HepG2 (cell line): ENCODE results near the gene SRSF3. TPM values are rescaled to one million over a fixed set of nuclear protein-coding genes. Genes with fewer than 3 reads are reported as not detected.

ENCODE experiments used
- ATAC-seq: fragments of 200-7000 bp; cut with Tn5 transposase; 3 replicates; pipeline ENCODE4 v1.9.1; 2020; ENCODE audit warnings: mild to moderate bottlenecking, moderate library complexity
- BruUV-seq: library from RNA; stranded (reverse); fragments of 400-500 nt; replicated peaks from 2 replicates; lab custom pipeline; 2021; lab: Mats Ljungman, UMichigan
- CTCF ChIA-PET: fragments of 300-600 bp; formaldehyde crosslinking; extraction: SDS; loops from one replicate; lab custom pipeline; 2021; ENCODE audit warnings: low total read pairs, inconsistent platforms, low intra/inter-chr PET ratio; lab: Yijun Ruan, JAX
- POLR2A ChIA-PET: fragments of 350-600 bp; sonication (Branson Sonifier 250); formaldehyde crosslinking; loops from one replicate; lab custom pipeline; 2020; ENCODE audit warnings: antibody characterized with exemption, inconsistent platforms; lab: Yijun Ruan, JAX
- DNase-seq: peaks from one replicate; pipeline ENCODE4 v3.0.0-alpha.2; 2015; ENCODE audit warnings: low spot score
- FAIRE-seq: peaks from 3 replicates; lab custom pipeline; 2011; peaks lifted over from hg19 to GRCh38; lab: Jason Lieb, UNC
- H2AFZ ChIP-seq: one replicate; pipeline ENCODE4 v1.6.1; 2011; ENCODE audit warnings: low read length, inconsistent platforms
- H3K27ac ChIP-seq: fragments of 300-600 bp; 3 replicates; pipeline ENCODE4 v1.8.0; 2011; ENCODE audit warnings: mixed run types, mild to moderate bottlenecking, mixed read lengths, low read length, inconsistent platforms; ENCODE audit not compliant: insufficient read depth; ENCODE audit errors: extremely low read length
- H3K27me3 ChIP-seq, 2 experiments: fragments of 200-600 bp in 1 of 2; 2 replicates in 1 of 2; 3 replicates in 1 of 2; pipeline versions ENCODE4 v1.6.0 to v1.8.0; 2011; ENCODE audit warnings: low read length in 2 of 2, mild to moderate bottlenecking in 2 of 2, moderate library complexity in 2 of 2, inconsistent platforms in 1 of 2; ENCODE audit not compliant: insufficient read depth in 2 of 2, control insufficient read depth in 1 of 2
- H3K36me3 ChIP-seq, 2 experiments: fragments of 200-600 bp in 1 of 2; replicated peaks in 1 of 2; 2 replicates in 1 of 2; 3 replicates in 1 of 2; pipeline versions ENCODE4 v1.5.1 to v1.8.0; 2011; ENCODE audit warnings: low read length in 2 of 2, inconsistent platforms in 1 of 2; ENCODE audit not compliant: insufficient read depth in 2 of 2, control insufficient read depth in 1 of 2
- H3K4me1 ChIP-seq: 2 replicates; pipeline ENCODE4 v1.5.1; 2012; ENCODE audit warnings: low read length, inconsistent platforms; ENCODE audit not compliant: insufficient read depth
- H3K4me2 ChIP-seq: 2 replicates; pipeline ENCODE4 v1.6.0; 2011; ENCODE audit warnings: low read depth, low read length, inconsistent platforms
- H3K4me3 ChIP-seq, 3 experiments: fragments of 200-600 bp in 1 of 3; sonication (generic), shearing (Covaris generic) in 1 of 3; replicated peaks in 1 of 3; 2 replicates each; pipeline ENCODE4 v1.5.1; 2011 to 2016; ENCODE audit warnings: low read length in 3 of 3, inconsistent platforms in 2 of 3, low read depth in 2 of 3, mild to moderate bottlenecking in 2 of 3, control low read depth in 1 of 3, mixed read lengths in 1 of 3; ENCODE audit not compliant: insufficient read depth in 1 of 3
- H3K79me2 ChIP-seq: one replicate; pipeline ENCODE4 v1.6.1; 2011; ENCODE audit warnings: low read length, inconsistent platforms; ENCODE audit not compliant: insufficient read depth
- H3K9ac ChIP-seq: 2 replicates; pipeline ENCODE4 v1.6.0; 2011; ENCODE audit warnings: mild to moderate bottlenecking, low read depth, low read length, inconsistent platforms; ENCODE audit not compliant: insufficient read depth
- H3K9me3 ChIP-seq: 2 replicates; pipeline ENCODE4 v1.5.1; 2012; ENCODE audit warnings: mild to moderate bottlenecking, low read length
- H4K20me1 ChIP-seq: 2 replicates; pipeline ENCODE4 v1.6.0; 2011; ENCODE audit warnings: inconsistent platforms, mild to moderate bottlenecking, low read length, moderate library complexity; ENCODE audit not compliant: insufficient read depth
- AGO2 ChIP-seq: fragments of 200-400 bp; formaldehyde crosslinking; optimal IDR thresholded peaks from 2 replicates; pipeline ENCODE3; 2017; ENCODE audit warnings: mild to moderate bottlenecking, low read depth, low read length, moderate library complexity
- ARNT ChIP-seq: fragments of 450-650 bp; IDR thresholded peaks from 2 replicates; pipeline ENCODE4 v1.6.1; 2017
- CREB1 ChIP-seq, 2 experiments: fragments of 450-650 bp in 1 of 2; IDR thresholded peaks; 2 replicates each; pipeline ENCODE4 v1.6.1; 2016 to 2017; ENCODE audit warnings: control low read depth in 1 of 2, mild to moderate bottlenecking in 1 of 2, missing compliant biosample characterization in 1 of 2, missing genetic modification characterization in 1 of 2
- FLYWCH1 ChIP-seq: sonication (generic); formaldehyde crosslinking; IDR thresholded peaks from 2 replicates; pipeline ENCODE4 v1.8.1; 2023; ENCODE audit warnings: mild to moderate bottlenecking, missing genetic modification reagents
- FOXA1 ChIP-seq, 2 experiments: fragments of 450-650 bp in 1 of 2; sonication (generic) in 1 of 2; formaldehyde crosslinking in 1 of 2; IDR thresholded peaks; 2 replicates each; pipeline versions ENCODE4 v1.4.0 to v1.6.1; 2016 to 2020; ENCODE audit warnings: missing genetic modification reagents in 1 of 2
- MBD4 ChIP-seq: IDR thresholded peaks from 2 replicates; pipeline ENCODE4 v1.6.1; 2012; ENCODE audit warnings: low read length, inconsistent platforms, borderline replicate concordance
- SMARCC2 ChIP-seq: fragments of 450-650 bp; IDR thresholded peaks from 2 replicates; pipeline ENCODE4 v1.6.1; 2017; ENCODE audit warnings: antibody characterized with exemption, mild to moderate bottlenecking
- SP140L ChIP-seq: sonication (generic); formaldehyde crosslinking; IDR thresholded peaks from 2 replicates; pipeline ENCODE4 v1.4.0; 2020; ENCODE audit warnings: missing genetic modification reagents, borderline replicate concordance
- SRSF9 ChIP-seq: fragments of 200-400 bp; formaldehyde crosslinking; IDR thresholded peaks from 2 replicates; pipeline ENCODE4 v1.6.1; 2018; ENCODE audit warnings: borderline replicate concordance, mild to moderate bottlenecking, low read depth, low read length; ENCODE audit not compliant: insufficient read depth, poor library complexity, severe bottlenecking
- ZFP36L2 ChIP-seq: sonication (generic); formaldehyde crosslinking; IDR thresholded peaks from 2 replicates; pipeline ENCODE4 v1.4.0; 2020; ENCODE audit warnings: missing genetic modification reagents
- ZNF121 ChIP-seq: sonication (generic); formaldehyde crosslinking; IDR thresholded peaks from 2 replicates; pipeline ENCODE4 v1.5.0; 2020; ENCODE audit warnings: mild to moderate bottlenecking, missing genetic modification reagents
- ZNF234 ChIP-seq: sonication (generic); formaldehyde crosslinking; conservative IDR thresholded peaks from 2 replicates; pipeline ENCODE4 v1.5.1; 2020; ENCODE audit warnings: mild to moderate bottlenecking, missing genetic modification reagents
- ZNF672 ChIP-seq: sonication (generic); formaldehyde crosslinking; IDR thresholded peaks from 2 replicates; pipeline ENCODE4 v1.8.1; 2022; ENCODE audit warnings: missing genetic modification reagents
- WGBS: methylation state at CpG from one replicate; pipeline ENCODE4 v1.1.6; 2017; ENCODE audit warnings: low lambda C conversion rate; 5-methylcytosine and 5-hydroxymethylcytosine counted together
- in situ Hi-C: cut with HindIII; loops from 2 replicates; pipeline ENCODE4 v1.10.0; 2017; ENCODE audit warnings: low pct_unique_long_range_greater_than_20kb; ENCODE audit not compliant: extremely low pct_ligation_motif_present
- intact Hi-C: fragments of 100-400 bp; cut with micrococcal nuclease; formaldehyde crosslinking; loops from one replicate; pipeline ENCODE4 v1.10.0; 2022; ENCODE audit not compliant: unreplicated experiment
- polyA plus RNA-seq, 8 experiments: library from polyadenylated mRNA; depleted of rRNA in 3 of 8; stranded (reverse) in 7 of 8; unstranded in 1 of 8; fragments of >200 nt; fragmentation: Illumina TruSeq in 4 of 8; extraction: Trizol in 4 of 8; gene quantifications; 2 replicates each; pipeline versions ENCODE4 v1.2.1 to v1.2.3, GENCODE V29; 2011 to 2016; ENCODE audit warnings: low read depth in 4 of 8, missing spikeins in 1 of 8, mixed read lengths in 1 of 8; ENCODE audit not compliant: insufficient read depth in 1 of 8
- total RNA-seq, 5 experiments: library from RNA; depleted of rRNA; stranded (reverse); fragments of >200 nt; fragmentation: Illumina TruSeq; extraction: Trizol; gene quantifications; 2 replicates each; pipeline ENCODE4 v1.2.3, GENCODE V29; 2016; ENCODE audit warnings: low read depth in 1 of 5
- TF ChIP-seq, protein P1 (sequence below): sonication (generic); formaldehyde crosslinking; IDR thresholded peaks from 2 replicates; pipeline ENCODE4 v1.4.0; 2020; ENCODE audit warnings: missing genetic modification reagents
- TF ChIP-seq, protein P2 (sequence below): sonication (generic); formaldehyde crosslinking; IDR thresholded peaks from 2 replicates; pipeline ENCODE4 v1.4.0; 2020; ENCODE audit warnings: mild to moderate bottlenecking, missing genetic modification reagents

SRSF3 gene
- total and polyA plus RNA-seq, 2 of the 13 experiments (the other 11 are each of a cell fraction or from before 2014, with no cell fraction given) = 206 to 684 TPM

DNA sequence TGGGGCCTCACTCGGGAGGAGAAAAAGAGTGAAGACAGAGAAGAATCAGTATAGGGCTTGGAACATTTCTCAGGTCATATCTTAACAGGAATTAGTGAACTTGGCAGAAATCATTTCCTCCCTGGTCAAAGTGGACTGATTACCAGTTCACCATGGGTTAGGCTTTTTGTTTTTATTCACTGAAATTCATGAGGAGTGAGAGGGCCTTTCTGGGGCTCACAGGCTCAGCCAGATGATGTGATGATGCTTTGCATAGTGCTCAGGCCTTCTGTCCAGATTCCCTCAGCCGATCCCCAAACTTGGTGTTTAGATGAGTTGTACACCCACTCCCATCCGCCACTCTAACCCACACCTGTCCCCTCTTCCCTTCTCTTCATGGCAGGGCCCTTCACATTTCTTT lies 32.5 kb downstream of the SRSF3 start (continued):
- no peak for TF ChIP-seq SMARCC2
- no peak for TF ChIP-seq MBD4
- TF ChIP-seq FOXA1 (IDR thresholded peaks at IDR 0.05) = no peak
- no peak for TF ChIP-seq FOXA1 (CRISPR knock-in tag; IDR thresholded peaks at IDR 0.05)
- no peak for TF ChIP-seq ZNF121
- no peak for TF ChIP-seq ZNF672 (CRISPR knock-in tag)

DNA sequence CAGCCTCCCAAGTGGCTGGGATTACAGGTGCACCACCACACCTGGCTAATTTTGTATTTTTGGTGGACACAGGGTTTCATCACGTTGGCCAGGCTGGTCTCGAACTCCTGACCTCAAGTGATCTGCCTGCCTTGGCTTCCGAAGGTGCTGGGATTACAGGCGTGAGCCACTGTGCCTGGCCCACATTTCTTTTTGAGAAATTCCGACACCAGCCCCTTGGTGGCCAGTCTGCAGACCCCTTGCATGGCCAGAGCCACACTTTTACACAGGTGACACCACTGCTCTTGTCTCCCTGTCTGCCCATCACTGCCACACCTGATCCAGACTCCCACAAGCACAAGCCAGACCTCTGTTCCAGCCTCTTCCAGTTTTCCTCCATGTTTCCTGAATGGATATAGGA lies 33.0 kb downstream of the SRSF3 start:
- no peaks in the 10 kb centered on the region for H3K9me3 ChIP-seq
- H3K36me3 ChIP-seq = no peaks in the 10 kb centered on the region
- H3K79me2 ChIP-seq = no peaks in the 10 kb centered on the region
- no peak overlapping the region for H3K4me3 ChIP-seq
- H4K20me1 ChIP-seq = no peaks in the 10 kb centered on the region
- no peak overlapping the region for H3K9ac ChIP-seq
- no peak for ATAC-seq
- no peak for DNase-seq
- no peak for FAIRE-seq
- ChIA-PET POLR2A (no interaction called here), CTCF (no interaction called here)
- no TSS peak for BruUV-seq
- WGBS = 45% methylated on average over 5 of the region's 5 CpGs
- in situ Hi-C loops = no loop called here
- no peak overlapping the region for H3K4me2 ChIP-seq
- H3K27ac ChIP-seq = no peak overlapping the region
- TF ChIP-seq ZNF234 (CRISPR knock-in tag) (no peak), SP140L (CRISPR knock-in tag) (no peak), AGO2 (no peak), ZFP36L2 (CRISPR knock-in tag) (no peak), SRSF9 (no peak), CREB1 (IDR thresholded peaks at IDR 0.05) (no peak), CREB1 (CRISPR knock-in tag; IDR thresholded peaks at IDR 0.05) (no peak), FLYWCH1 (CRISPR knock-in tag) (no peak), ARNT (no peak)
- TF ChIP-seq, protein P1, sequence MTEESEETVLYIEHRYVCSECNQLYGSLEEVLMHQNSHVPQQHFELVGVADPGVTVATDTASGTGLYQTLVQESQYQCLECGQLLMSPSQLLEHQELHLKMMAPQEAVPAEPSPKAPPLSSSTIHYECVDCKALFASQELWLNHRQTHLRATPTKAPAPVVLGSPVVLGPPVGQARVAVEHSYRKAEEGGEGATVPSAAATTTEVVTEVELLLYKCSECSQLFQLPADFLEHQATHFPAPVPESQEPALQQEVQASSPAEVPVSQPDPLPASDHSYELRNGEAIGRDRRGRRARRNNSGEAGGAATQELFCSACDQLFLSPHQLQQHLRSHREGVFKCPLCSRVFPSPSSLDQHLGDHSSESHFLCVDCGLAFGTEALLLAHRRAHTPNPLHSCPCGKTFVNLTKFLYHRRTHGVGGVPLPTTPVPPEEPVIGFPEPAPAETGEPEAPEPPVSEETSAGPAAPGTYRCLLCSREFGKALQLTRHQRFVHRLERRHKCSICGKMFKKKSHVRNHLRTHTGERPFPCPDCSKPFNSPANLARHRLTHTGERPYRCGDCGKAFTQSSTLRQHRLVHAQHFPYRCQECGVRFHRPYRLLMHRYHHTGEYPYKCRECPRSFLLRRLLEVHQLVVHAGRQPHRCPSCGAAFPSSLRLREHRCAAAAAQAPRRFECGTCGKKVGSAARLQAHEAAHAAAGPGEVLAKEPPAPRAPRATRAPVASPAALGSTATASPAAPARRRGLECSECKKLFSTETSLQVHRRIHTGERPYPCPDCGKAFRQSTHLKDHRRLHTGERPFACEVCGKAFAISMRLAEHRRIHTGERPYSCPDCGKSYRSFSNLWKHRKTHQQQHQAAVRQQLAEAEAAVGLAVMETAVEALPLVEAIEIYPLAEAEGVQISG (CRISPR knock-in tag) = no peak
- TF ChIP-seq, protein P2, sequence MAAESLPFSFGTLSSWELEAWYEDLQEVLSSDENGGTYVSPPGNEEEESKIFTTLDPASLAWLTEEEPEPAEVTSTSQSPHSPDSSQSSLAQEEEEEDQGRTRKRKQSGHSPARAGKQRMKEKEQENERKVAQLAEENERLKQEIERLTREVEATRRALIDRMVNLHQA (CRISPR knock-in tag) = no peak
- TF ChIP-seq, all 625 proteins: peak for 0
- Histone ChIP-seq H2AFZ (no peak overlapping the region), H3K4me1 (peaks cover 53% of the 10 kb centered on the region), H3K27me3 (peaks cover 5 to 60% of the 10 kb centered on the region in 2 experiments)
- intact Hi-C loops = loop anchor here (10.0 kb wide), 1 partner anchor 228 kb away; no protein-coding TSS in a partner anchor
